Nephron progenitor cell (in vitro differentiated cells): ENCODE measurements around the gene CTSV.
"Not testable (repeated sequence)": the region's sequence is repeated elsewhere in the genome, so short reads cannot be mapped to it uniquely, and the experiment has no call there.

Source experiments
- DNase-seq: peaks from one replicate; pipeline ENCODE4 v3.0.0; 2021
- H3K27ac Mint-ChIP-seq: 2 replicates; pipeline ENCODE4 v1.8.0; 2021; ENCODE audit warnings: mild to moderate bottlenecking, moderate library complexity, mixed read lengths
- H3K27me3 Mint-ChIP-seq: 2 replicates; pipeline ENCODE4 v1.8.0; 2021; ENCODE audit warnings: mild to moderate bottlenecking, low read depth, mixed read lengths; ENCODE audit not compliant: poor library complexity
- H3K36me3 Mint-ChIP-seq: 2 replicates; pipeline ENCODE4 v1.8.0; 2021; ENCODE audit warnings: low read depth, mixed read lengths
- H3K4me1 Mint-ChIP-seq: 2 replicates; pipeline ENCODE4 v1.8.0; 2021; ENCODE audit warnings: mixed read lengths
- H3K4me3 Mint-ChIP-seq: 2 replicates; pipeline ENCODE4 v1.8.0; 2021; ENCODE audit warnings: mild to moderate bottlenecking, moderate library complexity, mixed read lengths
- H3K9me3 Mint-ChIP-seq: 2 replicates; pipeline ENCODE4 v1.8.0; 2021; ENCODE audit warnings: mild to moderate bottlenecking, moderate library complexity, mixed read lengths
- TF ChIP-seq, protein P1 (sequence below): fragments of 200-600 bp; sonication (generic); IDR thresholded peaks from 2 replicates; pipeline ENCODE4 v1.5.0; 2021; ENCODE audit warnings: antibody characterized with exemption

The CTSV gene

GRCh38 chr9:97076238-97076637 is 37.3 kb upstream of the CTSV start:
- TF ChIP-seq, protein P1, sequence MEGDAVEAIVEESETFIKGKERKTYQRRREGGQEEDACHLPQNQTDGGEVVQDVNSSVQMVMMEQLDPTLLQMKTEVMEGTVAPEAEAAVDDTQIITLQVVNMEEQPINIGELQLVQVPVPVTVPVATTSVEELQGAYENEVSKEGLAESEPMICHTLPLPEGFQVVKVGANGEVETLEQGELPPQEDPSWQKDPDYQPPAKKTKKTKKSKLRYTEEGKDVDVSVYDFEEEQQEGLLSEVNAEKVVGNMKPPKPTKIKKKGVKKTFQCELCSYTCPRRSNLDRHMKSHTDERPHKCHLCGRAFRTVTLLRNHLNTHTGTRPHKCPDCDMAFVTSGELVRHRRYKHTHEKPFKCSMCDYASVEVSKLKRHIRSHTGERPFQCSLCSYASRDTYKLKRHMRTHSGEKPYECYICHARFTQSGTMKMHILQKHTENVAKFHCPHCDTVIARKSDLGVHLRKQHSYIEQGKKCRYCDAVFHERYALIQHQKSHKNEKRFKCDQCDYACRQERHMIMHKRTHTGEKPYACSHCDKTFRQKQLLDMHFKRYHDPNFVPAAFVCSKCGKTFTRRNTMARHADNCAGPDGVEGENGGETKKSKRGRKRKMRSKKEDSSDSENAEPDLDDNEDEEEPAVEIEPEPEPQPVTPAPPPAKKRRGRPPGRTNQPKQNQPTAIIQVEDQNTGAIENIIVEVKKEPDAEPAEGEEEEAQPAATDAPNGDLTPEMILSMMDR, result no peak
- Mint-ChIP-seq H3K27me3 (peaks cover 15% of the 10 kb centered on the region), H3K9me3 (peaks cover 4% of the 10 kb centered on the region), H3K27ac (no peak overlapping the region), H3K36me3 (no peaks in the 10 kb centered on the region), H3K4me1 (peaks cover 18% of the 10 kb centered on the region), H3K4me3 (no peak overlapping the region)
- DNase-seq, result no peak

DNA sequence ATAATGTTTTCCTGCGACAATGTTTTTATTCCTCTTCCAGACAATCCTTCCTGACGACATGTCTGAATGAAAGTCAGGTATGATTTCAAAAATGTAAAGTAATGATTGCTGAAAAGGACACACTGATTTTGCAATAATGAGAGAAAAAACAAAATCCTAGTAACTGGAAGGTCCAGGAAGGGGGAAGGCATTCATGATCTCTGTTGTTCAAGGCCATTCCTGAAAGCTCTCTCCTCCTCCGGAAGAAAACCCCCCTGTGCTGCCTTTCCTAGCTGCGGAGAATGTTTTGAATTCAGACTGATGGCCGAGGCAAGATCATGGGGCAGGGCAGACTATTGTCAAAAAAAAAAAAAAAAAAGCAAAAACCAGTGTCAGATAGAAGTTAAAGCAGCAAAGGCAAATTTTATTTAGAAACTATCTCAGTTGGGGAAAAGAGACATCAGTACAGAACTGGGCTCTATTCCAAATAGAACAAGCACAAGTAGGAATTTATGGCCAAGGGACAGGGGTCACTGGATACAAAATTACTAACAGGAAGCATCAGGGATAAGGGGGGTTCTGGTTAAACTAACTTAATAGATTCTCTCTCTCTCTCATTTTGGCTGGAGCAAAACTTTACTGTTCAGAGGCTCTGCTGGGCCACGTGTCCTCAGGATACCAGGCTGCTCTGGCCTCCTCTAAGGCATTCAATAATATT is 36.5 kb upstream of the CTSV start:
- peaks cover 4% of the 10 kb centered on the region for H3K9me3 Mint-ChIP-seq
- peaks cover 15% of the 10 kb centered on the region for H3K27me3 Mint-ChIP-seq
- peaks cover 18% of the 10 kb centered on the region for H3K4me1 Mint-ChIP-seq
- TF ChIP-seq, protein P1, result no peak
- no peak overlapping the region for H3K4me3 Mint-ChIP-seq
- H3K27ac Mint-ChIP-seq, result no peak overlapping the region
- no peak for DNase-seq
- H3K36me3 Mint-ChIP-seq, result no peaks in the 10 kb centered on the region

DNA sequence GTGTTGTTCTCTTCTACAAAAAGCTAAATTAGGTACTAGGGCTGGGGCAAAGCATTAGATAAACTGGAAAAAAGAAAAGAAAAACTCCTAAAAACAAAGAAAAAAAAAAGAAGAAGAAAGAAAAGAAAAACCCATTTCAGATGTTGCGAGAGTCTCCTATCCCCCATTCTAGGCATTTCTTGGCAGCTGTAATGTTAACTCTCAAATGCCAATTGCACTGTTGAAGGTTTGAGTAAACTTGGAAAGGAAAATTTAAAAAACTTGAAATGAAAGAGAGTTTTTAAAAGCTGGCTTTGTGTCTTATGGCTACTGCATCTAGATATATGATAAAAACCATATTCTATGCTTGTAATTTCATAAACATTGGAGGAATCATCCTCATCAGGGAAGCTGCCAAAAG is 34.6 kb upstream of the CTSV start:
- DNase-seq, result no peak
- Mint-ChIP-seq H3K36me3 (no peaks in the 10 kb centered on the region), H3K9me3 (peaks cover 4% of the 10 kb centered on the region), H3K27ac (no peak overlapping the region), H3K4me1 (peaks cover 18% of the 10 kb centered on the region), H3K4me3 (no peak overlapping the region), H3K27me3 (peaks cover 18% of the 10 kb centered on the region)
- TF ChIP-seq, protein P1, result no peak

DNA sequence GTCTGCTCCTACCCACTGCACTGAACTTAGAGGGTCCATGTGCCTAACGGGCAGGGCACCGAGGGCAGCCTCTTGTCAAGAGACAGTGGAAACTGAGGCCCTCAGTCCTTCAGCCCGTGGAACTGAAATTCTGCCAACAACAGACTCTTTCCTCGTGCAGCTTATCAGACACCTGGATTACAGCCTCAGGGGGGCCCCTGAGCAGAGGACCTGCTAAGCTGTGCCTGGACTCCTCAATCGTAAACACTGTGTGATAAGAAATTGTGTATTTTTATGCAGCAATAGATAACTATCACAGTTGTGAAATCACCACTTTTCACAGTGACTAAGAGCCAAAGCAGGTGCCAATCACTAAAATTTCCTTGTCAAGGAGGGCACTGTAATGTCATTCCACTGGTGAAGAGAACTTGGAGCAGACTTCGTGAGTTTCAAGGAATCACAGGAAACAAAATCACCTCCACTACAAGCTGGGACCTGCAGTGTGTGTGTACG is 33.4 kb upstream of the CTSV start:
- Mint-ChIP-seq H3K4me1 (peaks cover 18% of the 10 kb centered on the region), H3K9me3 (peaks cover 4% of the 10 kb centered on the region), H3K27ac (no peak overlapping the region), H3K27me3 (peaks cover 15% of the 10 kb centered on the region), H3K36me3 (no peaks in the 10 kb centered on the region), H3K4me3 (no peak overlapping the region)
- TF ChIP-seq, protein P1, result no peak
- DNase-seq, result no peak

DNA sequence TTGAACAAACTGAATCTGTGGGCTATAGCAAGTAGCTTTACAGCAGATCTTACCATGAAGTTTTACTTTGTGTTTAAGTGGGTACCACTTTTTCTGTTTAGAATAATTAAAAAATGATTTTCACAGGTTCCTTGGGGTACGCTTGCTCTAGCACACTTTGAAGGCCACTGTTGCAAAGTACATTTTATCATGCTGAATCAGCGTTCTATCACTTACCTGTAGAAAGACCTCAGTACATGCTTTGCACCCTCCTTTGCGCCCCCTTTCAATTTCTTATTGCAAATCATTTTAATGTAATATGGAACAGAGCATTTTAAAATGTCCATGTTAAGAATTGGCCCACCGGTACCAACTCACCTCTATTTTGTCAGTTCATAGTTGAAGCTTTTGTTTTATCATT is 31.4 kb upstream of the CTSV start:
- Mint-ChIP-seq H3K9me3 (peaks cover 12% of the 10 kb centered on the region), H3K4me1 (peaks cover 11% of the 10 kb centered on the region)
- not testable (repeated sequence) for DNase-seq, H3K4me3 Mint-ChIP-seq, H3K27me3 Mint-ChIP-seq, H3K27ac Mint-ChIP-seq, H3K36me3 Mint-ChIP-seq

- Mint-ChIP-seq H3K27me3 (peaks cover 3% of the 10 kb centered on the region), H3K36me3 (peaks cover 8% of the 10 kb centered on the region), H3K27ac (no peak overlapping the region), H3K4me3 (no peak overlapping the region), H3K4me1 (no peaks in the 10 kb centered on the region), H3K9me3 (peaks cover 14% of the 10 kb centered on the region)
- TF ChIP-seq, protein P1, result no peak
- DNase-seq, result no peak
These were observed 28.5 kb upstream of the CTSV start for GRCh38 chr9:97067490-97067889.
